ENCODE data around the gene FAF1.

Gene FAF1

GRCh38 chr1:50604580-50604979 lies 355.5 kb downstream of the FAF1 start:
- Histone ChIP-seq H3K36me3 (no peaks in the 10 kb centered on the region), H3K9me3 (no peaks in the 10 kb centered on the region), H3K4me3 (no peak overlapping the region), H3K27ac (no peak overlapping the region), H3K4me1 (peaks cover 0 to 16% (median 10%) of the 10 kb centered on the region in 4 donors), H3K27me3 (no peaks in the 10 kb centered on the region)
- intact Hi-C loops (cut with DNase I; ENCODE audit: low total_unique reads), result no loop called here
- TF ChIP-seq CTCF (IDR thresholded peaks at IDR 0.05), result no peak
- DNase-seq, result no peak

- peaks cover 0 to 16% (median 10%) of the 10 kb centered on the region in 4 donors for H3K4me1 ChIP-seq
- no peak overlapping the region for H3K4me3 ChIP-seq
- no peak for TF ChIP-seq CTCF (IDR thresholded peaks at IDR 0.05)
- H3K9me3 ChIP-seq, result no peaks in the 10 kb centered on the region
- no peaks in the 10 kb centered on the region for H3K27me3 ChIP-seq
- H3K36me3 ChIP-seq, result no peaks in the 10 kb centered on the region
- no peak for DNase-seq
- H3K27ac ChIP-seq, result peak overlapping the region in 1 of 2 donors; percentile 5
- intact Hi-C loops (cut with DNase I; ENCODE audit: low total_unique reads), result no loop called here
Observed at GRCh38 chr1:50603274-50604271, 356.5 kb downstream of the FAF1 start.

GRCh38 chr1:50599546-50599945 lies 360.5 kb downstream of the FAF1 start:
- peaks cover 0 to 16% (median 10%) of the 10 kb centered on the region in 4 donors for H3K4me1 ChIP-seq

GRCh38 chr1:50595874-50596273 lies 364.2 kb downstream of the FAF1 start:
- H3K9me3 ChIP-seq, result no peaks in the 10 kb centered on the region
- H3K27ac ChIP-seq, result no peak overlapping the region
- DNase-seq, result no peak
- no peak overlapping the region for H3K4me3 ChIP-seq
- H3K4me1 ChIP-seq, result no peaks in the 10 kb centered on the region
- TF ChIP-seq CTCF (IDR thresholded peaks at IDR 0.05), result no peak
- intact Hi-C loops (cut with DNase I; ENCODE audit: low total_unique reads), result no loop called here
- no peaks in the 10 kb centered on the region for H3K27me3 ChIP-seq
- peaks cover 6 to 22% (median 18%) of the 10 kb centered on the region in 3 donors for H3K36me3 ChIP-seq

More at GRCh38 chr1:50599546-50599945, 360.5 kb downstream of the FAF1 start:
- TF ChIP-seq CTCF (IDR thresholded peaks at IDR 0.05), result no peak
- Histone ChIP-seq H3K9me3 (no peaks in the 10 kb centered on the region), H3K27ac (no peak overlapping the region), H3K36me3 (peaks cover 0 to 12% (median 10%) of the 10 kb centered on the region in 3 donors), H3K27me3 (no peaks in the 10 kb centered on the region), H3K4me3 (no peak overlapping the region)
- intact Hi-C loops (cut with DNase I; ENCODE audit: low total_unique reads), result no loop called here
- no peak for DNase-seq

GRCh38 chr1:50593515-50593914 lies 366.6 kb downstream of the FAF1 start:
- no peaks in the 10 kb centered on the region for H3K27me3 ChIP-seq
- no peaks in the 10 kb centered on the region for H3K9me3 ChIP-seq
- no peak overlapping the region for H3K27ac ChIP-seq
- intact Hi-C loops (cut with DNase I; ENCODE audit: low total_unique reads), result no loop called here
- H3K4me3 ChIP-seq, result no peak overlapping the region
- TF ChIP-seq CTCF (IDR thresholded peaks at IDR 0.05), result no peak
- H3K4me1 ChIP-seq, result no peaks in the 10 kb centered on the region
- peaks cover 8 to 26% (median 24%) of the 10 kb centered on the region in 3 donors for H3K36me3 ChIP-seq
- no peak for DNase-seq

All from tibial artery (tissue), 4 donors.